ENCODE results near the gene POPDC2. TPM values are rescaled to one million over a fixed set of nuclear protein-coding genes. Genes with fewer than 3 reads are reported as not detected.

Gene POPDC2
- total and polyA plus RNA-seq, 2 donors (not counting 1 experiment from before 2014, with no cell fraction given), result 8.0 to 9.5 TPM

- no peak overlapping the region for H3K4me3 ChIP-seq (ENCODE audit: control extremely low read depth in 1 of 5, extremely low read depth in 1 of 5, insufficient read depth in 1 of 5, low read depth in 2 of 5, low read length in 4 of 5)
- CTCF ChIA-PET, result no interaction called here
- TF ChIP-seq CTCF (IDR thresholded peaks at IDR 0.05) (no peak), EZH2 (IDR thresholded peaks at IDR 0.05; ENCODE audit: borderline replicate concordance, insufficient read depth, low read depth, low read length, poor library complexity, severe bottlenecking) (no peak)
- H2AFZ ChIP-seq (ENCODE audit: insufficient read depth, low read depth, low read length, poor library complexity, severe bottlenecking), result no peak overlapping the region
- H3K27ac Mint-ChIP-seq, result no peak overlapping the region
- POLR2A ChIA-PET, result no interaction called here
- H3K9me3 Mint-ChIP-seq (ENCODE audit: insufficient read depth), result no peaks in the 10 kb centered on the region
- H3K36me3 ChIP-seq (replicated peaks in 1 of 2; ENCODE audit: control extremely low read depth in 1 of 2, control insufficient read depth in 1 of 2, extremely low read depth in 1 of 2, insufficient read depth in 2 of 2, low read length in 1 of 2), result peaks cover 0 to 20% of the 10 kb centered on the region in 2 experiments
- H3K4me3 Mint-ChIP-seq, result no peak overlapping the region
- no peaks in the 10 kb centered on the region for H3K27me3 ChIP-seq (replicated peaks in 1 of 4; ENCODE audit: control extremely low read depth in 1 of 4, control insufficient read depth in 3 of 4, insufficient read depth in 4 of 4, low read length in 3 of 4)
- intact Hi-C loops (cut with micrococcal nuclease), result no loop called here
- H3K9ac ChIP-seq (ENCODE audit: low read length), result no peak overlapping the region
- H3K79me2 ChIP-seq (ENCODE audit: control insufficient read depth, insufficient read depth, low read length), result no peaks in the 10 kb centered on the region
- H3K9me3 ChIP-seq (ENCODE audit: control extremely low read depth in 1 of 3, control insufficient read depth in 2 of 3, insufficient read depth in 1 of 3, low read length in 2 of 3), result no peaks in the 10 kb centered on the region
- H3K27me3 Mint-ChIP-seq, result no peaks in the 10 kb centered on the region
- no CpG with 5 or more reads among the region's 1 CpG for WGBS (ENCODE audit: insufficient coverage)
- H4K20me1 ChIP-seq (ENCODE audit: control insufficient read depth, insufficient read depth, low read length, poor library complexity, severe bottlenecking), result no peaks in the 10 kb centered on the region
- H3K4me2 ChIP-seq (replicated peaks; ENCODE audit: low read depth, low read length, poor library complexity, severe bottlenecking), result no peak overlapping the region
- no peak overlapping the region for H3K27ac ChIP-seq (ENCODE audit: low read length in 2 of 2)
- DNase-seq, result no peak
- no peak for ATAC-seq (ENCODE audit: low read depth)
- H3K4me1 Mint-ChIP-seq, result no peaks in the 10 kb centered on the region
- H3K4me1 ChIP-seq (ENCODE audit: control insufficient read depth in 2 of 2, insufficient read depth in 2 of 2, low read length in 2 of 2), result no peaks in the 10 kb centered on the region
Measured at GRCh38 chr3:119645813-119646212, 14.6 kb downstream of the POPDC2 start.

GRCh38 chr3:119644481-119644880, 15.9 kb downstream of the POPDC2 start:
- DNase-seq (no peak), ATAC-seq (ENCODE audit: low read depth) (no peak)
- Mint-ChIP-seq H3K27ac (no peak overlapping the region), H3K9me3 (ENCODE audit: insufficient read depth) (peaks cover 4% of the 10 kb centered on the region), H3K27me3 (no peaks in the 10 kb centered on the region), H3K4me1 (peaks cover 4% of the 10 kb centered on the region), H3K4me3 (no peak overlapping the region)
- Histone ChIP-seq H2AFZ (ENCODE audit: insufficient read depth, low read depth, low read length, poor library complexity, severe bottlenecking) (no peak overlapping the region), H3K9ac (ENCODE audit: low read length) (no peak overlapping the region), H3K4me3 (ENCODE audit: control extremely low read depth in 1 of 5, extremely low read depth in 1 of 5, insufficient read depth in 1 of 5, low read depth in 2 of 5, low read length in 4 of 5) (no peak overlapping the region), H3K27ac (ENCODE audit: low read length in 2 of 2) (no peak overlapping the region), H3K9me3 (ENCODE audit: control extremely low read depth in 1 of 3, control insufficient read depth in 2 of 3, insufficient read depth in 1 of 3, low read length in 2 of 3) (no peaks in the 10 kb centered on the region), H4K20me1 (ENCODE audit: control insufficient read depth, insufficient read depth, low read length, poor library complexity, severe bottlenecking) (no peaks in the 10 kb centered on the region), H3K4me1 (ENCODE audit: control insufficient read depth in 2 of 2, insufficient read depth in 2 of 2, low read length in 2 of 2) (peaks cover 0 to under 1% of the 10 kb centered on the region in 2 donors), H3K79me2 (ENCODE audit: control insufficient read depth, insufficient read depth, low read length) (no peaks in the 10 kb centered on the region), H3K36me3 (replicated peaks in 1 of 2; ENCODE audit: control extremely low read depth in 1 of 2, control insufficient read depth in 1 of 2, extremely low read depth in 1 of 2, insufficient read depth in 2 of 2, low read length in 1 of 2) (peaks cover 0 to 20% of the 10 kb centered on the region in 2 experiments), H3K27me3 (replicated peaks in 1 of 4; ENCODE audit: control extremely low read depth in 1 of 4, control insufficient read depth in 3 of 4, insufficient read depth in 4 of 4, low read length in 3 of 4) (no peaks in the 10 kb centered on the region), H3K4me2 (replicated peaks; ENCODE audit: low read depth, low read length, poor library complexity, severe bottlenecking) (no peak overlapping the region)
- intact Hi-C loops (cut with micrococcal nuclease), result no loop called here
- no CpG with 5 or more reads among the region's 1 CpG for WGBS (ENCODE audit: insufficient coverage)
- CTCF ChIA-PET, result no interaction called here
- TF ChIP-seq CTCF (IDR thresholded peaks at IDR 0.05), result no peak
- TF ChIP-seq EZH2 (IDR thresholded peaks at IDR 0.05; ENCODE audit: borderline replicate concordance, insufficient read depth, low read depth, low read length, poor library complexity, severe bottlenecking), result no peak
- POLR2A ChIA-PET, result no interaction called here
